CD4-positive, alpha-beta T cell treated with Interferon gamma for 1 hour (primary cell): ENCODE data around the gene SLC19A2.
"Not testable (repeated sequence)": the region's sequence is repeated elsewhere in the genome, so short reads cannot be mapped to it uniquely, and the experiment has no call there.

ENCODE experiments used
- DNase-seq: peaks from one replicate; pipeline ENCODE4 v3.0.0-alpha.2; 2020

The SLC19A2 gene

GRCh38 chr1:169485431-169486280 is at the start of gene SLC19A2:
Gene SLC19A2, minus strand, starts transcription at chr1:169485944. Its CDS starts 178 bp downstream, at chr1:169485766.
- peak; percentile 96 for DNase-seq

GRCh38 chr1:169534653-169535052 is 48.9 kb upstream of the SLC19A2 start:
- no peak for DNase-seq

- not testable (repeated sequence) for DNase-seq
These were observed 47.9 kb upstream of the SLC19A2 start for GRCh38 chr1:169533528-169534190.

GRCh38 chr1:169530448-169530847 is 44.7 kb upstream of the SLC19A2 start:
- no peak for DNase-seq

GRCh38 chr1:169529068-169529642 is 43.4 kb upstream of the SLC19A2 start:
- DNase-seq, result no peak

- DNase-seq, result no peak
These were observed 42.7 kb upstream of the SLC19A2 start for GRCh38 chr1:169528215-169529067.

- no peak for DNase-seq
These were observed 41.9 kb upstream of the SLC19A2 start for GRCh38 chr1:169527451-169528214.

- no peak for DNase-seq
These were observed 41.3 kb upstream of the SLC19A2 start for GRCh38 chr1:169527001-169527400.

GRCh38 chr1:169526120-169526832 is 40.5 kb upstream of the SLC19A2 start:
- no peak for DNase-seq

GRCh38 chr1:169525391-169525790 is 39.6 kb upstream of the SLC19A2 start:
- DNase-seq, result no peak

GRCh38 chr1:169523904-169524303 is 38.2 kb upstream of the SLC19A2 start:
- no peak for DNase-seq

GRCh38 chr1:169521226-169521625 is 35.5 kb upstream of the SLC19A2 start:
- DNase-seq, result no peak

- DNase-seq, result no peak
These were observed 31.9 kb upstream of the SLC19A2 start for GRCh38 chr1:169517558-169518186.

- DNase-seq, result no peak
These were observed 29.9 kb upstream of the SLC19A2 start for GRCh38 chr1:169515641-169516040.

- no peak for DNase-seq
These were observed 29.0 kb upstream of the SLC19A2 start for GRCh38 chr1:169514566-169515270.

- DNase-seq, result no peak
These were observed 27.5 kb upstream of the SLC19A2 start for GRCh38 chr1:169513208-169513607.

- DNase-seq, result no peak
These were observed 25.7 kb upstream of the SLC19A2 start for GRCh38 chr1:169511316-169512005.

GRCh38 chr1:169510060-169510459 is 24.3 kb upstream of the SLC19A2 start:
- DNase-seq, result no peak

- no peak for DNase-seq
These were observed 23.6 kb upstream of the SLC19A2 start for GRCh38 chr1:169509354-169509753.
